Cardiac septum (tissue), 1 donor: ENCODE results near the gene TERB2. TPM values are rescaled to one million over a fixed set of nuclear protein-coding genes. Genes with fewer than 3 reads are reported as not detected.

ENCODE experiments used
- total RNA-seq: library from RNA; stranded (reverse); fragmentation: NEBNext Ultra II Directional; extraction: Animal tissue kit (Norgen Biotek cat#: 25700); gene quantifications from one replicate; pipeline ENCODE4 v1.2.1, GENCODE V29; 2021
- donor health status: DM: no; HTN: no; CAD: no.

Gene TERB2
- total RNA-seq, 1 donor from 2014 or later, result not detected

Other genes with a start within 250 kb of the TERB2 start
- 1.00 TPM for gene PATL2, start 245.4 kb upstream of the TERB2 start, total RNA-seq
- 904 TPM for gene B2M, start 245.2 kb upstream of the TERB2 start, total RNA-seq
- 70.7 TPM for gene TRIM69, start 220.2 kb upstream of the TERB2 start, total RNA-seq
- gene SORD, start 66.5 kb downstream of the TERB2 start, total RNA-seq, result 4.9 TPM
- gene DUOX2, start 157.5 kb downstream of the TERB2 start, total RNA-seq, result 0.19 TPM
- not detected for gene DUOXA2, start 157.6 kb downstream of the TERB2 start, total RNA-seq
- gene DUOXA1, start 173.2 kb downstream of the TERB2 start, total RNA-seq, result 0.73 TPM
- gene DUOX1, start 173.3 kb downstream of the TERB2 start, total RNA-seq, result 0.59 TPM
- 4.2 TPM for gene SHF, start 231.3 kb downstream of the TERB2 start, total RNA-seq